ENCODE measurements around the gene DYSF.

GRCh38 chr2:71587509-71588073 is 134.2 kb downstream of the DYSF start:
- TF ChIP-seq GATA2 (IDR thresholded peaks at IDR 0.05; ENCODE audit: low read depth, low read length) (no peak), GATA3 (IDR thresholded peaks at IDR 0.05; ENCODE audit: low read depth, low read length) (no peak)

Measured in SH-SY5Y (cell line).